Esophagus mucosa (tissue), 1 donor: ENCODE measurements around the gene HABP4. TPM values are rescaled to one million over a fixed set of nuclear protein-coding genes. Genes with fewer than 3 reads are reported as not detected.
"Not testable (repeated sequence)": the region's sequence is repeated elsewhere in the genome, so short reads cannot be mapped to it uniquely, and the experiment has no call there.

Source experiments
- ATAC-seq: fragments of 200-7000 bp; cut with Tn5 transposase; one replicate; pipeline ENCODE4 v1.9.1; 2020
- total RNA-seq: library from RNA; stranded (reverse); gene quantifications from one replicate; pipeline ENCODE4 v1.2.4, GENCODE V29; 2023
- donor health status: DM: yes; HTN: yes; CAD: no.

Gene HABP4
- total RNA-seq, 1 donor from 2014 or later: 1.2 TPM

GRCh38 chr9:96499257-96499656 is 49.3 kb downstream of the HABP4 start:
- ATAC-seq: no peak

- ATAC-seq: no peak
These were observed 51.0 kb downstream of the HABP4 start for GRCh38 chr9:96500696-96501632.

- no peak for ATAC-seq
These were observed 51.9 kb downstream of the HABP4 start for GRCh38 chr9:96501633-96502538.

DNA sequence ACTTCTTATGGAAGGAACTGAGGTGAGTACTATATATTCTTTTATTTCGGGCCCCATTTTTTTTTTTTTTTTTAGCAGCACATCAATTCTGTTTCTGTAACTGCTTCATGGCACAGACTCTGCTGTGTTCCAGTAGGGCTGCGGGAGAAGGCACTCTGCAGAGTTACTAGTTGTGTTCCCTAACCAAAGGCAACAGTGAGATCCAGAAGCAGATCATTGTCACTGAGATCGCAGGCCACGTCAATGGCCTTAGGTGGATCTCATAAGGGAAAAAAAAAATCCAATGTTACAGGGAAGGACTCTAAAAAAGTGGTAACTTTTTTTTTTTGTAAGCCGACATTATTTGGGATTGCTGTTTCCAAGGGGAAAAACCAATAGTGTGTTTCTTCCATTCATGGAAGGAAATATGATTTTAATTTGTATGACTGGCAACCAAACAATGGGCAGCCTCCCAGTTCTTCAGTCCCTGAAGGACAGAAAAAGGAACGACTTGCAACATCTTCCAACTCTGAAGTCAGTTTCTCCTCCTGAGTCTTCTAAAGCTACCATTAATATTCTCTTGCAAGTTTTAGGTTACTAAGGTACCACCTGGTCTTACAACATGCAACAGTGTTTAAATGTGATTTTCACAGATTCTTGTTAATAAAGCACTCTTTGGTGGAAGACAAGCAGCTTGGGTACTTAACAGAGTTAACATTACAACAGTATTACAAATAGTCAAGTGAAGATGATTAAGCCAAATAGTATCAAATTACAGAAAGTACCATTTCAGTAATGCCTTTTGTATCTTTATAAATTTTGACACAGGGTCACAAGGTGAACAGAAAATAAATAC is 52.8 kb downstream of the HABP4 start:
- ATAC-seq: no peak

- not testable (repeated sequence) for ATAC-seq
These were observed 53.4 kb downstream of the HABP4 start for GRCh38 chr9:96503374-96503748.

- ATAC-seq: no peak
These were observed 53.9 kb downstream of the HABP4 start for GRCh38 chr9:96503918-96504317.

GRCh38 chr9:96505316-96505991 is 55.5 kb downstream of the HABP4 start:
- no peak for ATAC-seq

GRCh38 chr9:96508227-96508940 is 58.4 kb downstream of the HABP4 start:
- no peak for ATAC-seq

GRCh38 chr9:96509026-96509425 is 59.1 kb downstream of the HABP4 start:
- ATAC-seq: no peak

GRCh38 chr9:96509848-96510247 is 59.9 kb downstream of the HABP4 start:
- no peak for ATAC-seq

GRCh38 chr9:96510258-96510657 is 60.3 kb downstream of the HABP4 start:
- no peak for ATAC-seq

DNA sequence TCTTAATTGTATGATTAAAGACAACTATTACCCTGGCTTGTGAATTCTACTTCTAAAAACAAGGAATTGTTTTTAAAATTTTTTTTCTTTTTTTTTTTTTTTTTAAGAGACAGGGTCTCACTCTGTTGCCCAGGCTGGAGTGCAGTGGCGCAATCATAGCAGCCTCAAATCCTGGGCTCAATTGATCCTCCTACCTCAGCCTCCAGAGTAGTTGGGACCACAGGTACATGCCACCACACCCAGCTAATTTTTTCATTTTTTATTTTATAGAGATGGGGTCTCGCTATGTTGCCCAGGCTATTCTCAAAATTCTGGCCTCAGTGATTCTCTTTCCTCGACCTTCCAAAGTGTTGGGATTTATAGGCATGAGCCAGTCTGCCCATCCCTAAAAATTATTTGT is 62.3 kb downstream of the HABP4 start:
- ATAC-seq: no peak

DNA sequence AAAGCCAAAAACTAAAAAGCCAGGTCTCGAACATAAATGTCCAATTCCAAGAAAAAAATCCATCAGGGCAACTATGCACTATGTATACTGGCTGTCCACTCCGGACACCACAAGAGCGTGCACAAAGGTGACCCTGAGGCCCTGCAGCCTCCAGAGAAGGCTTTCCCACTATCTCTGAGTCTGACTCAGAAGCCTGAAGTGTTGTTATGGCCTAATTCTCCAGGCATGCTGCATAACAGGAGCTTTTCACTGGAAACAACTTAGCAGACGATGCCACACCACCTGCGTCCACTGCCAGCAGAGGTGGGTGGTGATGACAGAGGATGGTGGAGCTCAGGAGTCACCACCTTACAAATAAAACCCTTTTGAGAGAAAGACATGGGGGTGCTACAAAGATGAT is 63.7 kb downstream of the HABP4 start:
- no peak for ATAC-seq

- no peak for ATAC-seq
These were observed 64.3 kb downstream of the HABP4 start for GRCh38 chr9:96514108-96514799.

GRCh38 chr9:96514800-96515158 is 64.8 kb downstream of the HABP4 start:
- no peak for ATAC-seq

DNA sequence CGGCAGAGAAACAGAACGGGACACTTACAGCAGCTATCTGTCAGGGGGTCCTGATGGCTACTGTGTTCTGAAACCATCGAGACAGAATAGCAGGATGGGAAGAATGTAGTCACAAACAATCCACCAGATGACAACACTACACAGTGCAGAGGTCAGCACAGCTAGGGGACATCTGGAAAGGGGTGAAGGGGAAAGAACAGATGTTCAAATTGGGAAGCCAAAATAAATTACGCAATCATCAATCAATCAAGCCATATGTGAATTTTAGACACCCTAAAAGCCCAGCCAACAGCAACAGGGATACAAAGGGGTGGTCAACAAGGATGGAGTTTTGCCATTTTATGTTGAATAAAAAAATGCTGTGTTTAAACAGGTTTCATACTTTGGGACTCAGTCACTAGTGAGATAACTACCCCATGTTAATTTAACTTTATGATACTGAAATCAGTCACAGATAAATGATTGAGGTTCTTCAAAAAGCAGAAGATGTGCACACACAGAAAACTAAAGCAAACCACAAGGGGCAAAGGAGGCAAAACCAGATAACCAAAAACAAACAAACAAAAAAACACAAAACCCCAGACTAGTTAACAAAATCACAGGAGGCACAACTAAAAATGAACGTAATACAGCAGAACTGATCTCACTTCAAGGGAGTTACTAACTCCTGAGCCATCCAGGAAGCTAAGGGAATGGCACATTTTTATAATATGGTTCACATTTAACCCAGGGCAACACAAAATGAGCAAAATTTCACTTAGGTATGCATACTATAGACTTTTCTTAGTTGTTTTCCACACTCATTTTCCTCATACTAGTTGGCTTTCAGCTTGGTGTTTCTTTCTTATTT is 65.9 kb downstream of the HABP4 start:
- no peak for ATAC-seq

GRCh38 chr9:96519095-96519494 is 69.1 kb downstream of the HABP4 start:
- no peak for ATAC-seq

DNA sequence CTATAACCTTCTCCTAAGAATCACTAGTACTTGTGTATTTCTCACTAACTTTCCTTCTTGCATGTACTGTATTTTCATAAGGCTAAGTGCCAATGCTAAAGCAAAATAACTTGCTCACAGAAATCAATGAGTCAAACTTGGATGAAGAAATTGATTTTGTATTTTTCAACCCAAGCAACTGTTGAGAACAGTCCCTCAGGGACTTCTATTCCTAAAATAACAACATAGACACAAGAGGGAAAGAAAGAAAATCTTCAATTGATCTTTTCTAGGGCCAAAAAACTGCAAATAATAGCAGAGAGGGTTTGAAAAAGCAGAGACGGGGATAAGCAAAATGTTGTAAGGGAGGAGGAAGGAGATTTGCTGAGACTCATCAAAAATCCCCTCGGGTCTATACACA is 69.8 kb downstream of the HABP4 start:
- no peak for ATAC-seq

DNA sequence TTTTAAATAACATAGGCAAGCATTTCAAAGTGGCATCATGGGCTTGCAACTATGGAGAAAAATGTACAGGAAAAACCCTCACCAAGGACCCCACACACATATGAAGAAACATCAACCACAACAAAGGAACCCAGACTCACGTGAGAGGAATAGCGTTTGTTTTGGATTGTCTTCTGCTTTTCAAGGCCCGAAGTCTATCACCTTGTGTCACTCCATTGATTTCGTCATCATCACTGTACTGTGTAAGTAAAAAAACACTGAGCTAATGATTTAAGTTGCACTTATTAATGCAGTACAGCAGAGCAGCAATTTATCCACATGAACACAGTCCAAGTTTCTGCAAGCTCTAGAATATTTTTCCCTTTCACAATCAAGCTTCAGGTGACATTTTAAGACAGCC is 72.4 kb downstream of the HABP4 start:
- ATAC-seq: no peak

DNA sequence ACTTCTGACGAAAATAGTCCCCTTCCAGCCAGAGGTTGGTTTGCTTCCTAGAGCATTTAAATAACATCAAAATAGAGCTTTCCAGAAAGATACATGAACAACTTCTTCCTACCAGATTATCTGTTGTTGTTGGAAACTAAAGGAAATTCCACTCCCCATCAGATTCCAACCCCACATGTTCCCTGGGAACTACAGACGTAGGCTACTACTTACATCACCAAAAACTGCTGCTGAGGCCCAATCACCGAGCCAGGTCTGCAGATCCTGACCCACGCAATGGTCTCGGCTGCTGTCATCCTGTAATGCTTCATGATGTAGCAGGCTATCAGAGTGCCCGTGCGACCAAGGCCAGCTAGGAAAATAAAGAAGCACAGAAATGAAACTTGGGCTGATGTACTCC is 73.4 kb downstream of the HABP4 start:
- no peak for ATAC-seq
